HepG2 (cell line): ENCODE data around the gene STN1. TPM values are rescaled to one million over a fixed set of nuclear protein-coding genes. Genes with fewer than 3 reads are reported as not detected.

Source experiments
- ATAC-seq: fragments of 200-7000 bp; cut with Tn5 transposase; 3 replicates; pipeline ENCODE4 v1.9.1; 2020; ENCODE audit warnings: mild to moderate bottlenecking, moderate library complexity
- BruUV-seq: library from RNA; stranded (reverse); fragments of 400-500 nt; replicated peaks from 2 replicates; lab custom pipeline; 2021; lab: Mats Ljungman, UMichigan
- CTCF ChIA-PET: fragments of 300-600 bp; formaldehyde crosslinking; extraction: SDS; loops from one replicate; lab custom pipeline; 2021; ENCODE audit warnings: low total read pairs, inconsistent platforms, low intra/inter-chr PET ratio; lab: Yijun Ruan, JAX
- POLR2A ChIA-PET: fragments of 350-600 bp; sonication (Branson Sonifier 250); formaldehyde crosslinking; loops from one replicate; lab custom pipeline; 2020; ENCODE audit warnings: antibody characterized with exemption, inconsistent platforms; lab: Yijun Ruan, JAX
- DNase-seq: peaks from one replicate; pipeline ENCODE4 v3.0.0-alpha.2; 2015; ENCODE audit warnings: low spot score
- FAIRE-seq: peaks from 3 replicates; lab custom pipeline; 2011; peaks lifted over from hg19 to GRCh38; lab: Jason Lieb, UNC
- H2AFZ ChIP-seq: one replicate; pipeline ENCODE4 v1.6.1; 2011; ENCODE audit warnings: low read length, inconsistent platforms
- H3K27ac ChIP-seq: fragments of 300-600 bp; 3 replicates; pipeline ENCODE4 v1.8.0; 2011; ENCODE audit warnings: mixed run types, mild to moderate bottlenecking, mixed read lengths, low read length, inconsistent platforms; ENCODE audit not compliant: insufficient read depth; ENCODE audit errors: extremely low read length
- H3K27me3 ChIP-seq, 2 experiments: fragments of 200-600 bp in 1 of 2; 2 replicates in 1 of 2; 3 replicates in 1 of 2; pipeline versions ENCODE4 v1.6.0 to v1.8.0; 2011; ENCODE audit warnings: low read length in 2 of 2, mild to moderate bottlenecking in 2 of 2, moderate library complexity in 2 of 2, inconsistent platforms in 1 of 2; ENCODE audit not compliant: insufficient read depth in 2 of 2, control insufficient read depth in 1 of 2
- H3K36me3 ChIP-seq, 2 experiments: fragments of 200-600 bp in 1 of 2; replicated peaks in 1 of 2; 2 replicates in 1 of 2; 3 replicates in 1 of 2; pipeline versions ENCODE4 v1.5.1 to v1.8.0; 2011; ENCODE audit warnings: low read length in 2 of 2, inconsistent platforms in 1 of 2; ENCODE audit not compliant: insufficient read depth in 2 of 2, control insufficient read depth in 1 of 2
- H3K4me1 ChIP-seq: 2 replicates; pipeline ENCODE4 v1.5.1; 2012; ENCODE audit warnings: low read length, inconsistent platforms; ENCODE audit not compliant: insufficient read depth
- H3K4me2 ChIP-seq: 2 replicates; pipeline ENCODE4 v1.6.0; 2011; ENCODE audit warnings: low read depth, low read length, inconsistent platforms
- H3K4me3 ChIP-seq, 3 experiments: fragments of 200-600 bp in 1 of 3; sonication (generic), shearing (Covaris generic) in 1 of 3; replicated peaks in 1 of 3; 2 replicates each; pipeline ENCODE4 v1.5.1; 2011 to 2016; ENCODE audit warnings: low read length in 3 of 3, inconsistent platforms in 2 of 3, low read depth in 2 of 3, mild to moderate bottlenecking in 2 of 3, control low read depth in 1 of 3, mixed read lengths in 1 of 3; ENCODE audit not compliant: insufficient read depth in 1 of 3
- H3K79me2 ChIP-seq: one replicate; pipeline ENCODE4 v1.6.1; 2011; ENCODE audit warnings: low read length, inconsistent platforms; ENCODE audit not compliant: insufficient read depth
- H3K9ac ChIP-seq: 2 replicates; pipeline ENCODE4 v1.6.0; 2011; ENCODE audit warnings: mild to moderate bottlenecking, low read depth, low read length, inconsistent platforms; ENCODE audit not compliant: insufficient read depth
- H3K9me3 ChIP-seq: 2 replicates; pipeline ENCODE4 v1.5.1; 2012; ENCODE audit warnings: mild to moderate bottlenecking, low read length
- H4K20me1 ChIP-seq: 2 replicates; pipeline ENCODE4 v1.6.0; 2011; ENCODE audit warnings: inconsistent platforms, mild to moderate bottlenecking, low read length, moderate library complexity; ENCODE audit not compliant: insufficient read depth
- CREM ChIP-seq, 2 experiments: sonication (generic) in 1 of 2; formaldehyde crosslinking in 1 of 2; IDR thresholded peaks; 2 replicates each; pipeline versions ENCODE4 v1.4.0 to v1.6.1; 2016 to 2020; ENCODE audit warnings: antibody characterized with exemption in 1 of 2, mild to moderate bottlenecking in 1 of 2, missing genetic modification reagents in 1 of 2
- CSRNP2 ChIP-seq: sonication (generic); formaldehyde crosslinking; conservative IDR thresholded peaks from 2 replicates; pipeline ENCODE4 v1.8.0; 2022; ENCODE audit warnings: low read depth, missing genetic modification reagents
- FOSL2 ChIP-seq: sonication (generic); formaldehyde crosslinking; IDR thresholded peaks from 2 replicates; pipeline ENCODE4 v1.4.0; 2020; ENCODE audit warnings: missing genetic modification reagents
- LBX2 ChIP-seq: sonication (generic); formaldehyde crosslinking; IDR thresholded peaks from 2 replicates; pipeline ENCODE4 v1.5.0; 2020; ENCODE audit warnings: missing genetic modification reagents, mild to moderate bottlenecking, borderline replicate concordance
- SAP130 ChIP-seq: IDR thresholded peaks from 2 replicates; pipeline ENCODE4 v1.6.1; 2016; ENCODE audit warnings: low read depth
- SRSF4 ChIP-seq: fragments of 200-400 bp; formaldehyde crosslinking; IDR thresholded peaks from one replicate; pipeline ENCODE4 v1.6.1; 2018; ENCODE audit warnings: mild to moderate bottlenecking, low read depth, low read length, moderate library complexity; ENCODE audit not compliant: poor library complexity, severe bottlenecking
- STAT6 ChIP-seq: sonication (generic); formaldehyde crosslinking; IDR thresholded peaks from 2 replicates; pipeline ENCODE4 v1.4.0; 2020; ENCODE audit warnings: missing genetic modification reagents, mild to moderate bottlenecking, borderline replicate concordance
- TCF7L2 ChIP-seq: IDR thresholded peaks from 2 replicates; pipeline ENCODE4 v1.6.1; 2011; ENCODE audit warnings: mild to moderate bottlenecking, low read depth, low read length, moderate library complexity
- THAP11 ChIP-seq: IDR thresholded peaks from 2 replicates; pipeline ENCODE4 v1.6.1; 2016; ENCODE audit warnings: missing biosample characterization, missing genetic modification reagents
- ZFP41 ChIP-seq: sonication (generic); formaldehyde crosslinking; IDR thresholded peaks from 2 replicates; pipeline ENCODE4 v1.4.0; 2020; ENCODE audit warnings: mild to moderate bottlenecking, missing genetic modification reagents, borderline replicate concordance
- ZFP62 ChIP-seq: sonication (generic); formaldehyde crosslinking; IDR thresholded peaks from 2 replicates; pipeline ENCODE4 v1.4.0; 2020; ENCODE audit warnings: missing genetic modification reagents
- ZNF282 ChIP-seq: fragments of 450-650 bp; IDR thresholded peaks from 2 replicates; pipeline ENCODE4 v1.6.1; 2018; ENCODE audit not compliant: partially characterized antibody
- ZNF496 ChIP-seq: sonication (generic); formaldehyde crosslinking; IDR thresholded peaks from 2 replicates; pipeline ENCODE4 v1.8.1; 2023; ENCODE audit warnings: mild to moderate bottlenecking, moderate library complexity, missing genetic modification reagents; ENCODE audit not compliant: insufficient replicate concordance
- ZNF672 ChIP-seq: sonication (generic); formaldehyde crosslinking; IDR thresholded peaks from 2 replicates; pipeline ENCODE4 v1.8.1; 2022; ENCODE audit warnings: missing genetic modification reagents
- ZNF768 ChIP-seq: sonication (generic); formaldehyde crosslinking; IDR thresholded peaks from 2 replicates; pipeline ENCODE4 v1.4.0; 2020; ENCODE audit warnings: missing genetic modification reagents
- ZSCAN25 ChIP-seq: sonication (generic); formaldehyde crosslinking; IDR thresholded peaks from 2 replicates; pipeline ENCODE4 v1.8.0; 2022; ENCODE audit warnings: mild to moderate bottlenecking, missing genetic modification reagents
- WGBS: methylation state at CpG from one replicate; pipeline ENCODE4 v1.1.6; 2017; ENCODE audit warnings: low lambda C conversion rate; 5-methylcytosine and 5-hydroxymethylcytosine counted together
- in situ Hi-C: cut with HindIII; loops from 2 replicates; pipeline ENCODE4 v1.10.0; 2017; ENCODE audit warnings: low pct_unique_long_range_greater_than_20kb; ENCODE audit not compliant: extremely low pct_ligation_motif_present
- intact Hi-C: fragments of 100-400 bp; cut with micrococcal nuclease; formaldehyde crosslinking; loops from one replicate; pipeline ENCODE4 v1.10.0; 2022; ENCODE audit not compliant: unreplicated experiment
- polyA plus RNA-seq, 8 experiments: library from polyadenylated mRNA; depleted of rRNA in 3 of 8; stranded (reverse) in 7 of 8; unstranded in 1 of 8; fragments of >200 nt; fragmentation: Illumina TruSeq in 4 of 8; extraction: Trizol in 4 of 8; gene quantifications; 2 replicates each; pipeline versions ENCODE4 v1.2.1 to v1.2.3, GENCODE V29; 2011 to 2016; ENCODE audit warnings: low read depth in 4 of 8, missing spikeins in 1 of 8, mixed read lengths in 1 of 8; ENCODE audit not compliant: insufficient read depth in 1 of 8
- total RNA-seq, 5 experiments: library from RNA; depleted of rRNA; stranded (reverse); fragments of >200 nt; fragmentation: Illumina TruSeq; extraction: Trizol; gene quantifications; 2 replicates each; pipeline ENCODE4 v1.2.3, GENCODE V29; 2016; ENCODE audit warnings: low read depth in 1 of 5

The STN1 gene
- total and polyA plus RNA-seq, 2 of the 13 experiments (the other 11 are each of a cell fraction or from before 2014, with no cell fraction given), result 17.6 to 22.7 TPM

- no peak for TF ChIP-seq ZSCAN25
- TF ChIP-seq ZNF282, result no peak
- TF ChIP-seq LBX2 (CRISPR knock-in tag), result no peak
- TF ChIP-seq SRSF4, result no peak
- TF ChIP-seq FOSL2 (CRISPR knock-in tag), result no peak
- TF ChIP-seq TCF7L2, result no peak
- no peak for TF ChIP-seq STAT6 (CRISPR knock-in tag)
- no peak for TF ChIP-seq ZNF768 (CRISPR knock-in tag)
- no peak for TF ChIP-seq ZNF496 (CRISPR knock-in tag)
- no peak for TF ChIP-seq ZFP41
- no peak for TF ChIP-seq CSRNP2
- no peak for TF ChIP-seq THAP11 (CRISPR knock-in tag)
- no peak for TF ChIP-seq CREM (IDR thresholded peaks at IDR 0.05)
- no peak for TF ChIP-seq CREM (CRISPR knock-in tag; IDR thresholded peaks at IDR 0.05)
- no peak for TF ChIP-seq SAP130 (CRISPR knock-in tag)
- no peak for TF ChIP-seq ZFP62 (CRISPR knock-in tag)
- TF ChIP-seq ZNF672 (CRISPR knock-in tag), result no peak
- Histone ChIP-seq H3K4me1 (peaks cover 19% of the 10 kb centered on the region), H3K9me3 (no peaks in the 10 kb centered on the region), H3K27me3 (no peaks in the 10 kb centered on the region; a peak in 1 of 5 replicates), H3K4me3 (no peak overlapping the region), H3K4me2 (no peak overlapping the region), H3K27ac (no peak overlapping the region), H4K20me1 (no peaks in the 10 kb centered on the region), H3K79me2 (no peaks in the 10 kb centered on the region), H2AFZ (no peak overlapping the region), H3K9ac (no peak overlapping the region), H3K36me3 (no peaks in the 10 kb centered on the region)
- no TSS peak for BruUV-seq
- ATAC-seq (peak; percentile 70), DNase-seq (no peak), FAIRE-seq (no peak)
- 45% methylated on average over 2 of the region's 2 CpGs for WGBS
- intact Hi-C loops (no loop called here), in situ Hi-C loops (no loop called here)
- ChIA-PET POLR2A (no interaction called here), CTCF (no interaction called here)
Observed at GRCh38 chr10:103926722-103927319, 8.8 kb upstream of the STN1 start.
